ENCODE data around the gene YWHAQ.

DNA sequence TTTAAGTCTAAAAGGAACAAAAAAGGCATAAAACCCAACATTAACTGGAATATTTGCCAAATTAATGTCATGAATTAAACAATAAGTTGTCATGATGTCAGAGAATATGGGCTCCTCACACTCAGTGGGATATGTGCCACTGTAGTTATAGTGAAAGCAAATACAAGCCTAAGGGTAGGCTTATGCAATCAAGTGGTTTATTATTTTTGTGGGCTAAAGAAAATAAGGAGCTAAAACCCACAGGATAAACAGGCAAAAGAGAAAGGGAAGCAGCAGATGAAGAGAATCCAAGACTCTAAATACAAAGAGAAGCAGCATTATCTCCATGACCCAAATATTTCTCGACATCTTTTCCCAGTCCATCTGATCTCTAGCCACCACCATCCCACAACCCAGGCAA lies 17.5 kb downstream of the YWHAQ start:
- TF ChIP-seq, protein P1, sequence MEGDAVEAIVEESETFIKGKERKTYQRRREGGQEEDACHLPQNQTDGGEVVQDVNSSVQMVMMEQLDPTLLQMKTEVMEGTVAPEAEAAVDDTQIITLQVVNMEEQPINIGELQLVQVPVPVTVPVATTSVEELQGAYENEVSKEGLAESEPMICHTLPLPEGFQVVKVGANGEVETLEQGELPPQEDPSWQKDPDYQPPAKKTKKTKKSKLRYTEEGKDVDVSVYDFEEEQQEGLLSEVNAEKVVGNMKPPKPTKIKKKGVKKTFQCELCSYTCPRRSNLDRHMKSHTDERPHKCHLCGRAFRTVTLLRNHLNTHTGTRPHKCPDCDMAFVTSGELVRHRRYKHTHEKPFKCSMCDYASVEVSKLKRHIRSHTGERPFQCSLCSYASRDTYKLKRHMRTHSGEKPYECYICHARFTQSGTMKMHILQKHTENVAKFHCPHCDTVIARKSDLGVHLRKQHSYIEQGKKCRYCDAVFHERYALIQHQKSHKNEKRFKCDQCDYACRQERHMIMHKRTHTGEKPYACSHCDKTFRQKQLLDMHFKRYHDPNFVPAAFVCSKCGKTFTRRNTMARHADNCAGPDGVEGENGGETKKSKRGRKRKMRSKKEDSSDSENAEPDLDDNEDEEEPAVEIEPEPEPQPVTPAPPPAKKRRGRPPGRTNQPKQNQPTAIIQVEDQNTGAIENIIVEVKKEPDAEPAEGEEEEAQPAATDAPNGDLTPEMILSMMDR (IDR thresholded peaks at IDR 0.05) = no peak
- no peak for TF ChIP-seq POLR2A (IDR thresholded peaks at IDR 0.05)
